Cardiac septum (tissue), 1 donor: ENCODE results near the gene SNAP23. TPM values are rescaled to one million over a fixed set of nuclear protein-coding genes. Genes with fewer than 3 reads are reported as not detected.

Experiments
- DNase-seq: peaks from one replicate; pipeline ENCODE4 v3.0.0-alpha.2; 2020; ENCODE audit warnings: low spot score
- intact Hi-C: fragments of 100-400 bp; cut with DNase I; formaldehyde crosslinking; loops from one replicate; pipeline ENCODE4 v1.14.0; 2022
- long read RNA-seq: library from polyadenylated mRNA; unstranded; transcript quantifications from one replicate; pipeline ENCODE4 v2.0.0, GENCODE V29; 2021
- total RNA-seq: library from RNA; stranded (reverse); fragmentation: NEBNext Ultra II Directional; extraction: Animal tissue kit (Norgen Biotek cat#: 25700); gene quantifications from one replicate; pipeline ENCODE4 v1.2.1, GENCODE V29; 2021
- donor health status: DM: no; HTN: no; CAD: no.

SNAP23 gene
- total RNA-seq: 48.2 TPM
- long read RNA-seq, transcript SNAP23-201 (8 exons, 2,687 nt): major isoform, 44 of 112 reads
- long read RNA-seq, partial matches to known transcripts: 8 of 112 reads
- long read RNA-seq, other reads (novel, unspliced or antisense): 60 of 112 reads

- intact Hi-C loops: no loop called here
- DNase-seq: peak; percentile 98
These were observed at the start of gene SNAP23 for GRCh38 chr15:42495361-42496212. SNAP23 (plus strand) TSS chr15:42495634; CDS start chr15:42511847, 16,213 bp downstream.

- intact Hi-C loops: no loop called here
- no peak for DNase-seq
These were observed 47.8 kb upstream of the SNAP23 start for GRCh38 chr15:42447599-42447998.

GRCh38 chr15:42448281-42448680 lies 47.2 kb upstream of the SNAP23 start:
- intact Hi-C loops: no loop called here
- no peak for DNase-seq

GRCh38 chr15:42449770-42450424 lies 45.5 kb upstream of the SNAP23 start:
- no peak for DNase-seq
- intact Hi-C loops: no loop called here

- no peak for DNase-seq
- intact Hi-C loops: no loop called here
These were observed 45.0 kb upstream of the SNAP23 start for GRCh38 chr15:42450425-42450790.

GRCh38 chr15:42453826-42454225 lies 41.6 kb upstream of the SNAP23 start:
- intact Hi-C loops: no loop called here

GRCh38 chr15:42456531-42456930 lies 38.9 kb upstream of the SNAP23 start:
- no peak for DNase-seq
- intact Hi-C loops: loop anchor here (2.0 to 5.0 kb wide), 2 partner anchors 34 to 184 kb away; partner anchors contain the start of genes GANC and TMEM87A

More at GRCh38 chr15:42453826-42454225, 41.6 kb upstream of the SNAP23 start:
- DNase-seq: no peak

- intact Hi-C loops: loop anchor here (2.0 to 5.0 kb wide), 2 partner anchors 35 to 184 kb away; partner anchors contain the start of genes GANC and TMEM87A
- no peak for DNase-seq
These were observed 38.5 kb upstream of the SNAP23 start for GRCh38 chr15:42456971-42457370.

- intact Hi-C loops: loop anchor here (2.0 to 5.0 kb wide), 2 partner anchors 35 to 185 kb away; partner anchors contain the start of genes GANC and TMEM87A
- peak; percentile 90 for DNase-seq
These were observed 37.7 kb upstream of the SNAP23 start for GRCh38 chr15:42457445-42458442.

- intact Hi-C loops: no loop called here
- DNase-seq: no peak
These were observed 34.2 kb upstream of the SNAP23 start for GRCh38 chr15:42461261-42461660.

- no peak for DNase-seq
- intact Hi-C loops: no loop called here
These were observed 29.7 kb upstream of the SNAP23 start for GRCh38 chr15:42465520-42466259.

- intact Hi-C loops: no loop called here
- no peak for DNase-seq
These were observed 24.4 kb upstream of the SNAP23 start for GRCh38 chr15:42471002-42471401.

GRCh38 chr15:42474827-42475226 lies 20.6 kb upstream of the SNAP23 start:
- no peak for DNase-seq
- intact Hi-C loops: no loop called here

GRCh38 chr15:42482701-42483100 lies 12.7 kb upstream of the SNAP23 start:
- DNase-seq: no peak
- intact Hi-C loops: no loop called here

GRCh38 chr15:42483677-42484076 lies 11.8 kb upstream of the SNAP23 start:
- intact Hi-C loops: no loop called here

GRCh38 chr15:42490291-42490670 lies 5.2 kb upstream of the SNAP23 start:
- intact Hi-C loops: no loop called here
- no peak for DNase-seq

More at GRCh38 chr15:42483677-42484076, 11.8 kb upstream of the SNAP23 start:
- DNase-seq: no peak

GRCh38 chr15:42490671-42491538 lies 4.5 kb upstream of the SNAP23 start, which contains the start of gene ZNF106:
ZNF106 (minus strand) TSS chr15:42491141; CDS start chr15:42472289, 18,852 bp downstream.
- intact Hi-C loops: no loop called here

More at GRCh38 chr15:42490671-42491538, 4.5 kb upstream of the SNAP23 start, which contains the start of gene ZNF106:
- DNase-seq: peak; percentile 95
